Ovary (tissue), 9 donors: ENCODE measurements around the gene PTPRJ. TPM values are rescaled to one million over a fixed set of nuclear protein-coding genes. Genes with fewer than 3 reads are reported as not detected.

Experiments
- DNase-seq, 5 donors: peaks; one replicate each; pipeline ENCODE4 v3.0.0-alpha.2; 2019 to 2020
- H3K27ac ChIP-seq, 2 donors: fragments of 200-600 bp; one replicate each; pipeline versions ENCODE4 v1.5.1 to v1.8.0; 2019 to 2022
- H3K27me3 ChIP-seq: fragments of 200-600 bp; one replicate; pipeline ENCODE4 v1.8.0; 2022
- H3K36me3 ChIP-seq: fragments of 200-600 bp; sonication (generic); one replicate; pipeline ENCODE4 v1.5.1; 2019
- H3K4me1 ChIP-seq: one replicate; pipeline ENCODE4 v1.8.1; 2013; ENCODE audit warnings: mild to moderate bottlenecking, moderate library complexity; ENCODE audit not compliant: insufficient read depth
- H3K4me3 ChIP-seq: fragments of 200-600 bp; sonication (generic); one replicate; pipeline ENCODE4 v1.5.1; 2017
- H3K9me3 ChIP-seq, 2 donors: fragments of 200-600 bp in 1 of 2; sonication (generic) in 1 of 2; one replicate each; pipeline versions ENCODE4 v1.5.1 to v1.8.1; 2013 to 2019; ENCODE audit warnings: mild to moderate bottlenecking in 1 of 2, moderate library complexity in 1 of 2
- CTCF ChIP-seq, 3 donors: fragments of 450-650 bp in 2 of 3; fragments of 200-600 bp in 1 of 3; IDR thresholded peaks; one replicate each; pipeline versions ENCODE4 v1.5.1 to v1.8.0; 2016 to 2022; ENCODE audit warnings: antibody characterized with exemption in 3 of 3, mild to moderate bottlenecking in 1 of 3
- EP300 ChIP-seq: sonication (generic); formaldehyde crosslinking; IDR thresholded peaks from one replicate; pipeline ENCODE4 v1.6.1; 2017; ENCODE audit warnings: antibody characterized with exemption
- POLR2A ChIP-seq: fragments of 450-650 bp; IDR thresholded peaks from one replicate; pipeline ENCODE4 v1.6.1; 2017; ENCODE audit warnings: antibody characterized with exemption, mild to moderate bottlenecking, moderate library complexity
- WGBS, 3 donors: extraction: QIAGEN DNeasy Blood & Tissue Kit in 1 of 3; methylation state at CpG; one replicate each; pipeline versions ENCODE4 v1.1.5 to v1.1.7; 2013 to 2017; 5-methylcytosine and 5-hydroxymethylcytosine counted together
- intact Hi-C, 4 donors: fragments of 100-400 bp; cut with DNase I; formaldehyde crosslinking; loops; one replicate each; pipeline versions ENCODE4 v1.11.0 to v1.15.1; 2022 to 2023
- polyA plus RNA-seq, 2 donors: library from polyadenylated mRNA; stranded (reverse); fragments of 200-250 nt in 1 of 2; fragments of 350-450 nt in 1 of 2; fragmentation: Illumina TruSeq in 1 of 2; extraction: RNeasy Lipid Tissue Mini Kit (QIAGEN cat#74804) in 1 of 2; gene quantifications; one replicate each; pipeline ENCODE4 v1.2.3, GENCODE V29; 2013 to 2014
- total RNA-seq, 7 donors: library from RNA; depleted of rRNA in 2 of 7; stranded (reverse); fragments of >200 nt in 2 of 7; fragmentation: NEBNext Ultra II Directional in 3 of 7; extraction: Animal tissue kit (Norgen Biotek cat#: 25700) in 3 of 7; gene quantifications; one replicate each; pipeline versions ENCODE4 v1.1.0 to v1.2.4, GENCODE V29; 2016 to 2023
- donor health status: DM: no; HTN: no; CAD: no; lungs with moderate emphysema.
- donor health status: DM: no; HTN: no; CAD: no.
- donor health status: Bipolar disorder and iron deficiency.
- donor health status: DM: yes; HTN: yes; CAD: no.
- donor health status: DM: no; HTN: no; CAD: no.
- donor health status: DM: yes; HTN: yes; CAD: no.

PTPRJ gene
- total and polyA plus RNA-seq, 9 donors = 1.6 to 16.1 (median 5.5) TPM

GRCh38 chr11:48050304-48050703, 69.9 kb downstream of the PTPRJ start:
- intact Hi-C loops = no loop called here
- Histone ChIP-seq H3K27ac (no peak overlapping the region), H3K36me3 (no peaks in the 10 kb centered on the region), H3K27me3 (no peaks in the 10 kb centered on the region), H3K9me3 (no peaks in the 10 kb centered on the region), H3K4me3 (no peak overlapping the region), H3K4me1 (no peaks in the 10 kb centered on the region)
- TF ChIP-seq POLR2A (no peak), CTCF (IDR thresholded peaks at IDR 0.05) (no peak), EP300 (no peak)
- 88 to 95% (median 90%) methylated on average over 3 of the region's 3 CpGs for WGBS, 3 donors
- no peak for DNase-seq

- H3K27ac ChIP-seq = no peak overlapping the region
- H3K4me3 ChIP-seq = no peak overlapping the region
- DNase-seq = no peak
- no peaks in the 10 kb centered on the region for H3K9me3 ChIP-seq
- no peaks in the 10 kb centered on the region for H3K4me1 ChIP-seq
- intact Hi-C loops = no loop called here
- TF ChIP-seq CTCF (IDR thresholded peaks at IDR 0.05) (no peak), POLR2A (no peak), EP300 (no peak)
- H3K36me3 ChIP-seq = no peaks in the 10 kb centered on the region
- 92 to 95% (median 92%) methylated on average over 7 of the region's 7 CpGs for WGBS, 3 donors
- H3K27me3 ChIP-seq = no peaks in the 10 kb centered on the region
Measured at GRCh38 chr11:48051217-48051830, 71.0 kb downstream of the PTPRJ start.

GRCh38 chr11:48052183-48053044, 72.1 kb downstream of the PTPRJ start:
- H3K27ac ChIP-seq = no peak overlapping the region
- no peak for TF ChIP-seq CTCF (IDR thresholded peaks at IDR 0.05)
- TF ChIP-seq POLR2A = no peak
- no peak for TF ChIP-seq EP300
- H3K4me3 ChIP-seq = no peak overlapping the region
- no peaks in the 10 kb centered on the region for H3K36me3 ChIP-seq
- intact Hi-C loops = no loop called here
- no peaks in the 10 kb centered on the region for H3K4me1 ChIP-seq
- no peaks in the 10 kb centered on the region for H3K27me3 ChIP-seq
- DNase-seq = no peak
- H3K9me3 ChIP-seq = no peaks in the 10 kb centered on the region
- WGBS, 3 donors = 80 to 84% (median 84%) methylated on average over 9 of the region's 9 CpGs

GRCh38 chr11:48054994-48055291, 74.6 kb downstream of the PTPRJ start:
- WGBS, 3 donors = 86 to 100% (median 100%) methylated on average over 1 of the region's 1 CpG
- no peak for TF ChIP-seq EP300
- no peak for TF ChIP-seq POLR2A
- no peak for TF ChIP-seq CTCF (IDR thresholded peaks at IDR 0.05)
- Histone ChIP-seq H3K4me1 (no peaks in the 10 kb centered on the region), H3K27me3 (no peaks in the 10 kb centered on the region), H3K27ac (no peak overlapping the region), H3K36me3 (no peaks in the 10 kb centered on the region), H3K4me3 (no peak overlapping the region), H3K9me3 (no peaks in the 10 kb centered on the region)
- intact Hi-C loops = no loop called here
- no peak for DNase-seq
